ENCODE results near the gene FBXO15.

GRCh38 chr18:74141667-74142066 is 6.0 kb downstream of the FBXO15 start:
- TF ChIP-seq CTCF (IDR thresholded peaks at IDR 0.05; ENCODE audit: low read depth, low read length, missing input control) (no peak), ATF3 (IDR thresholded peaks at IDR 0.05) (no peak), RAD21 (IDR thresholded peaks at IDR 0.05) (no peak), EGR1 (IDR thresholded peaks at IDR 0.05; ENCODE audit: low read depth in 2 of 2) (no peak), REST (IDR thresholded peaks at IDR 0.05) (no peak), RXRA (IDR thresholded peaks at IDR 0.05) (no peak), JUND (IDR thresholded peaks at IDR 0.05) (no peak), FOXA1 (IDR thresholded peaks at IDR 0.05) (no peak), SP1 (IDR thresholded peaks at IDR 0.05) (no peak), YY1 (IDR thresholded peaks at IDR 0.05) (no peak), TAF1 (conservative IDR thresholded peaks at IDR 0.05) (no peak)

Data from liver (tissue), 3 donors.